Measurements from ENCODE around the gene SPTBN5. TPM values are rescaled to one million over a fixed set of nuclear protein-coding genes. Genes with fewer than 3 reads are reported as not detected.

SPTBN5 gene
- total RNA-seq, 1 donor from 2014 or later = 3.2 TPM

GRCh38 chr15:41839781-41840491, 53.9 kb downstream of the SPTBN5 start:
- no peak for DNase-seq (ENCODE audit: extremely low spot score, unreplicated experiment)
- TF ChIP-seq CTCF (IDR thresholded peaks at IDR 0.05) = no peak
- Mint-ChIP-seq H3K4me3 (ENCODE audit: unreplicated experiment) (no peak overlapping the region), H3K4me1 (ENCODE audit: unreplicated experiment) (peaks cover 15% of the 10 kb centered on the region), H3K27ac (ENCODE audit: unreplicated experiment) (no peak overlapping the region), H3K36me3 (ENCODE audit: unreplicated experiment) (peaks cover 3% of the 10 kb centered on the region), H3K27me3 (ENCODE audit: unreplicated experiment) (no peaks in the 10 kb centered on the region), H3K9me3 (ENCODE audit: unreplicated experiment) (no peaks in the 10 kb centered on the region)

DNA sequence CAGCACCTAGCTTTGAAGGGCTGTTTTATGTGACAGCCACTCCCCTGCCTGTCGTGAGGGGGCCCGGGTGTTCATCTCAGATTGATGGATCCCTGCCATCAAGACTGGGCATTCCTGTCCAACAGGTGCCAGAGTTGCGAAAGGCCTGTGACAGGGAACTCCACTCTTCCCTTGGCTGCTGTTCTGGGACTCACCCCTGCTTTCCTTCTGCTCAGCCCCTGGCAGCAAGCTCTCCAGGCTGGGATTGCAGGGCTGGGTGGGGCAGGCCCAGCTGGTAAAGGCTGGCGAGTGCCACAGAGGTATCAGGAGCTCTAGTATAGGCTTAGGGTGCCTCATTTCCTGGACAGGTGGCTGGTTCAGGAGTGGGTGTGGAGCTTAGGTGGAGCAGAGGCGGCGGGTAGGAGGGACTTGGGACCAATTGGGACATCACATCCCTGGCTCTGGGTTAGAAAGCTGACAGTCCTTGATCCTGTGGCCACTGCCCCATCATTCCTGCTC, 55.4 kb downstream of the SPTBN5 start, which contains the start of gene PLA2G4B:
PLA2G4B (plus strand) TSS at position 448 of the 498 bp plus-strand sequence. CDS start 67 bp downstream, outside the sequence.
- Mint-ChIP-seq H3K36me3 (ENCODE audit: unreplicated experiment) (peaks cover 3% of the 10 kb centered on the region), H3K27me3 (ENCODE audit: unreplicated experiment) (no peaks in the 10 kb centered on the region), H3K9me3 (ENCODE audit: unreplicated experiment) (no peaks in the 10 kb centered on the region), H3K27ac (ENCODE audit: unreplicated experiment) (no peak within 1 kb of the TSS), H3K4me1 (ENCODE audit: unreplicated experiment) (peaks cover 15% of the 10 kb centered on the region), H3K4me3 (ENCODE audit: unreplicated experiment) (no peak within 1 kb of the TSS)
- no peak for DNase-seq (ENCODE audit: extremely low spot score, unreplicated experiment)
- TF ChIP-seq CTCF (IDR thresholded peaks at IDR 0.05) = no peak

DNA sequence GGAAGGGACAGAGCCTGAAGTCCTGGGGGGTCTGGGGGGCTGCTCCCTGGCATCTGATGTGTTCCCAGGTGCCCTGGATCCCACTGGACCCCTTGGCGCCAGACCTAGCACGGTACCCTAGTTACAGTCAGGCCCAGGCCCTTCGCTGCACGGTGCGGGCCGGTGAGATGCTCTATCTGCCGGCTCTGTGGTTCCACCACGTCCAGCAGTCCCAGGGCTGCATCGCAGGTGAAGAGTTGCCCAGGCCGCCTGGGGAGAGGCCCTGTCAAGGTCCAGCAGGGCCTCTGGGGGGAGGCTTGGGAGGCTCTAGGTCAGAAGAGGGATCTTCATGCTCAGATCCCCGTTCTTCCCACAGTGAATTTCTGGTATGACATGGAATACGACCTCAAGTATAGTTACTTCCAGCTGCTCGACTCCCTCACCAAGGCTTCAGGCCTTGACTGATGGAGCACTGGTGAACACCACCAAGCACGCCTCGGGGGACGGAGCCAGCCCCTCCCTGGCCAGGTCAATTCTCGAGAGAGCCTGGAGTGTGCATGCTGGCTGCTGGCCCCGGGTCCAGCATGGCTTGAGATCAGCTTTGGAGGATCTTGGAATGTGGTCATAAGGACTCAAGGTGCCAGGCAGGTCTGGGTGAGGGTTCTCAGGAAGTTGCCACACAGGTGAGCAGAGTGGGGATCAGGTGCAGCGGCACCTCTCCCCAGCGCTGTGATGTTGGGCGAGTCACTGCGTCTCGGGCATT, 57.0 kb downstream of the SPTBN5 start:
- Mint-ChIP-seq H3K27me3 (ENCODE audit: unreplicated experiment) (no peaks in the 10 kb centered on the region), H3K27ac (ENCODE audit: unreplicated experiment) (no peak overlapping the region), H3K4me3 (ENCODE audit: unreplicated experiment) (no peak overlapping the region), H3K9me3 (ENCODE audit: unreplicated experiment) (no peaks in the 10 kb centered on the region), H3K4me1 (ENCODE audit: unreplicated experiment) (peaks cover 15% of the 10 kb centered on the region), H3K36me3 (ENCODE audit: unreplicated experiment) (peaks cover 3% of the 10 kb centered on the region)
- TF ChIP-seq CTCF (IDR thresholded peaks at IDR 0.05) = no peak
- DNase-seq (ENCODE audit: extremely low spot score, unreplicated experiment) = no peak

DNA sequence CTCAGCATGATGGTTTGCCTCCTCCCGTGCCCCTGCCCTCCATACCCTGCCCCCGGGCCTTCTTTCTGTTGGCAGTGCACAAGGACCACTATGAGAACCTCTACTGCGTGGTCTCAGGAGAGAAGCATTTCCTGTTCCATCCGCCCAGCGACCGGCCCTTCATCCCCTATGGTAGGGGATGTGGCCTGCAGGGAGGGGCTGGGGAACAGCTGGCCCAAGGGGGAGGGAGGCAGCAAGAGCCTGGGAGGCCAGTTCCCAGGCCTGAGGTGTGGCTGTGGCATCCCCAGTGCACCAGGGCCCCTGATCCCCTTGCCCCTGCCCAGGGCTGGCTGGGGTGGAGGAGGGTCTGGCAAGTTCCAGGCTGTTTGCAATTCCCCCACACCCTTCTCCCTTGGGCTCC, 57.8 kb downstream of the SPTBN5 start:
- Mint-ChIP-seq H3K4me1 (ENCODE audit: unreplicated experiment) (peaks cover 15% of the 10 kb centered on the region), H3K36me3 (ENCODE audit: unreplicated experiment) (peaks cover 3% of the 10 kb centered on the region), H3K27ac (ENCODE audit: unreplicated experiment) (no peak overlapping the region)

More for the DNA sequence above, 57.8 kb downstream of the SPTBN5 start:
- Mint-ChIP-seq H3K9me3 (ENCODE audit: unreplicated experiment) (no peaks in the 10 kb centered on the region), H3K4me3 (ENCODE audit: unreplicated experiment) (no peak overlapping the region), H3K27me3 (ENCODE audit: unreplicated experiment) (no peaks in the 10 kb centered on the region)
- no peak for DNase-seq (ENCODE audit: extremely low spot score, unreplicated experiment)
- no peak for TF ChIP-seq CTCF (IDR thresholded peaks at IDR 0.05)
